ENCODE measurements around the gene TSTD1.
A peak's percentile ranks its signal among the peaks of the same experiment; 100 is the strongest.
"Not testable (repeated sequence)": the region's sequence is repeated elsewhere in the genome, so short reads cannot be mapped to it uniquely, and the experiment has no call there.

The TSTD1 gene

GRCh38 chr1:161033751-161034150 lies 5.0 kb downstream of the TSTD1 start:
- DNase-seq, result no peak

- DNase-seq, result no peak
These were observed 6.4 kb downstream of the TSTD1 start for GRCh38 chr1:161032409-161032808.

DNA sequence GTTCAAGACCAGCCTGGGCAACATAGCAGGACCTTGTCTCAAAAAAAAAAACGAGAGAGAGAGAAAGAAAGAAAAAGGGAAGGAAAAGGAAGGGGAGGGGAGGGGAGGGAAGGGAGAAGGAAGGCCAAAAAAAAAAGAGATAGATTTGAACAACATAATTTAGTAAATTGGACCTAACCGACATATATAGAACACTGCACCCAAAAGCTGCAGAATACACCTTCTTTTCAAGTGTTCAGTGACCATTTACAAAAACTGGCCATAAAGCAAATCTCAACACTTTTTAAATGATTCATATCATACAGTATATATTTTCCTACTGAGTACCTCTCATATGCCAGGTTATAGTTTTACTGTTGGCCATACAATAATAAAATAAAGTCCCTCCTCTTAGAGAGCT lies 6.9 kb downstream of the TSTD1 start:
- DNase-seq, result no peak

DNA sequence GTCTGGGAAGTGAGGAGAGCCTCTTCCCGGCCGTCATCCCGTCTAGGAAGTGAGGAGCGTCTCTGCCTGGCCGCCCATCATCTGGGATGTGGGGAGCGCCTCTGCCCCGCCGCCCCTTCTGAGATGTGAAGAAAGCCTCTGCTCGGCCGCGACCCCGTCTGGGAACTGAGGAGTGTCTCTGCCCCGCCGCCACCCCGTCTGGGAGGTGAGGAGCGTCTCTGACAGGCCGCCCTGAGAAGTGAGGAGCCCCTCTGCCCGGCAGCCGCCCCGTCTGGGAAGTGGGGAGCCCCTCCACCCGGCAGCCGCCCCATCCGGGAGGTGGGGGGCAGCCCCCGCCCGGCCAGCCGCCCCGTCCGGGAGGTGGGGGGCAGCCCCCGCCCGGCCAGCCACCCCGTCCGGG lies 9.3 kb downstream of the TSTD1 start:
- DNase-seq, result not testable (repeated sequence)

- DNase-seq, result not testable (repeated sequence)
These were observed 11.8 kb downstream of the TSTD1 start for GRCh38 chr1:161026954-161027353.

GRCh38 chr1:161022432-161022831 lies 16.3 kb downstream of the TSTD1 start:
- not testable (repeated sequence) for DNase-seq

DNA sequence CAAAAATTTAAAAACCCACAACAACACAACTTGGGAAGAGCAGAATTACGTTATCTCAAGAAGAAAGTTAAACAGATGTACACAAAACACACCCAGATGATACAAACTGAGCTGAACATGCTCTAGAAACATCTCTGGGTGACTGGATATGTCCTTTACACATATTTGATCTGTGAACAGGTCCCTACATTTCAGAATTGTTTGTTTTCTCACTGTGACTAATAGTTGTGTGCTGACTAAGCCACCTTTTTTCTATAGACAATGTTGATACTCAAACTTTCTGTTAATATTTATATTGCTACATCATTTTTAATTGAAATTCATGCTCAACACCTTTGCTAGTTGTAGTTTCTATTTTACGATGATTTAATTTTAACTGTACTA lies 16.8 kb downstream of the TSTD1 start:
- no peak for DNase-seq

DNA sequence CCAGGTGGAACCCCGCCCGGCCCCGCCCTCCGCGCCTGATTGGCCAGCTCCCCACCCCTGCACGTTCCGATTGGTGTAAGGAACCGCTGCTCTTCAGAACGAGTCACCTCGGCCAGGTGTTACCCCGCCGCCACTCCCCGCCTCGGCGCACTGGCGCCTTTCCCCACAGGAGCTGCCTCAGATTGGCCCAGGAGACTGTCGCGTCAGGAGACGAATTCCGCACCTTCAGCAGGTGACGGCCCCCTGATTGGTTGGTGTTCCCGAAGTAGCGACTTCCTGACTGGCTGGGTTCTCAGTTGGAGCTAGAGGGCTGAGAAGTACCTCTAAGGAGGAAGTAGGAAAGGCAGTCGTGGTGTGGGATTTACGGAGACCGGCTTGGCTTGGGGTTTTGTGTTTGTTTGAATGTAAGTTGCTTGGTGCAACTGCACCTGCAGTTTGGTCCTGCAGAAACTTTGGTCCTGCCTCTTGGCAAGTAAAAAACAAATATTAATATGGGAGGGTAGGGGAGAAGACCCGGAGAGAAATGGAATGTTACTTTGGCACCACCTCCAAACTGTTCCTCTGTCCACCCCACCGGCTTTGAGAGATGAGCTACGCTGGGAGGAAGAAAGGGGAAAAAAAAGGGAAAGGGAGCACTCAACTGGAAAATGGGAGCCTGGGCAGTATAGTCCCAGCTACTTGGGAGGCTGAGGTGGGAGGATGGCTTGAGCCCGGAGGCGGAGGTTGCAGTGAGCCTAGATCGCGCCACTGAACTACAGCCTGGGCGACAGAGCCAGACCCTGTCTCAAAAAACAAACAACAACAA lies 17.4 kb downstream of the TSTD1 start:
- DNase-seq, result peak in 1 of 2 experiments; percentile 76

DNA sequence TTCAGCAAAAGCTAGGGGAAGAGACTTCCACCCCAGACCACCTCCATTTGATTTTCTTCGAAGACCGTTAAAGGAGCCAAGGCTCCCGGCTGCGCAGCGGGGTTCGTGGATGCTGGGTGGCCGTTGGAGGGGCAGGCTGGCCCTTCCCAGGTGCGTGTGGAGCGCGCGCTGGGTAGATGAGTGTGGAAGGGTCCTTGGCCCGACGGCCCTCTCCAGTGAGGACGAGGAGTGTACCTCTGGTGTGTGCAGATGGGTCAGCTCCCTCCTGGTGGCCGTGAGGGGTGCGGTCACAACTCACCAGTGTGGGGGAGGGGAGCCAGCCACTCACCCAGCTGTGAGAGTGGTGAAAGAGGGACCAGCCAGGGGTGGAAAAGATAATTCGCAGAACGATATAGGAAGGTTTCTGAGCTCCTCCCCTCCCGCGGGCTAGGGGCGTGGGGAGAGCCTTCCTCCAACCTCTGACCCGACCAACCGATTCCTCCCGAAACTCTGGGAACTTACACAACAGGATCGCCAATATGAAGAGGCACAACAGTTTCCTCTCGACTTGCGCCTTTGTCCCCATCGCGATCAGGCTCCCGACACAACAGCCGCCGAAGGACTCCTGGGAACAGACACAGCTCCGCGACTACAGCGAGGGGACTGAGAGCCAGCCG lies 18.1 kb downstream of the TSTD1 start, which contains the start of gene F11R:
F11R (minus strand) TSS at position 644 of the 656 bp plus-strand sequence; CDS start at position 565, 79 bp downstream.
- DNase-seq, result peak in 1 of 2 experiments; percentile 53

DNA sequence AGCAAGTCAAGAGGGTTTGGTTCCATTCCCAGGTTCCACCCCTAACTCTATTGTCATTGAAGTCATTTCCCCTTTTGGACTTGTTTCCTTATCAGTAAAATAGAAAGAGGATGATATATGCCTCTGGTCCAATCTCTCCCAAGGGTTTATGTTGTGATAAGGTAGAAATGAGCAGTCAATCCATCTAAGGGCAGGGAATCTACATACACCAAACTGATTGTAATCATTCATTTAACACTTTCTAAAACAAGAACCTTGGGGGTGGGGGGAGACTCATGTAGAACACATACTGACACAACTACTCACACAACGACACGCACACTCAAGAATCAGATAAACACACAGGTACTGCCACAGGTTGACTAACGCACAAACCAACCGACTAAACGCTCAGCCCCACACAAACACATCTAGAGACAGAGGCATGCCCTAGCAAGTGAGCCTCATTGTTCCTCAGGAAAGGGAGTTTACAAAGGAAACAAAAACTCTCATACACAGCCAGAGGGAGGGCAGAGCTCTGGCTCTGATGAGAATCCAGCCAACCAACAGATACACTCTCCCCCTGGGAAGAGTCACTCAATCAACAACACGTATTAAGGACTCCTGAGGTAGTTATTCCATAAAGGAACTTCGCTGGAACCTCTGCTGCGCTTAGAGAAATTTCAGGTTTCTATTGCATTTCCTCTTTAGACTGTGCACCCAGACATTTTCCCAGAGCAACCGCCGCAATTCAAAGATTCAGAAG lies 18.8 kb downstream of the TSTD1 start:
- DNase-seq, result no peak

GRCh38 chr1:161019111-161019660 lies 19.6 kb downstream of the TSTD1 start:
- not testable (repeated sequence) for DNase-seq

DNA sequence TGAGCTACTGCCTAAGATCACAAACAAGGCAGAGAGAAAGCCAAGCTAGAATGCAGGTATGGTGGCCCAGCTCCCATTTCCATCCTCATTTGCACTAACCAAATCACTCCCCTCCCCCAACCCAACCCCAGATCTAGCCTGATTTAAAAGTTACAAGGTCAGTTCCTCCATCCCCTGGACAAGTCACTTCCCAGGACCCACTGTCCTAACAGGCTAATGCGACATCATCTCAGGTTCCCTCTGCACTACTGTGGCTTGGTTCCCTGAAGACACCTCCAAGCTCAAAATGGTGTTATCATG lies 20.2 kb downstream of the TSTD1 start:
- DNase-seq, result no peak

- no peak for DNase-seq
These were observed 20.8 kb downstream of the TSTD1 start for GRCh38 chr1:161017756-161018630.

DNA sequence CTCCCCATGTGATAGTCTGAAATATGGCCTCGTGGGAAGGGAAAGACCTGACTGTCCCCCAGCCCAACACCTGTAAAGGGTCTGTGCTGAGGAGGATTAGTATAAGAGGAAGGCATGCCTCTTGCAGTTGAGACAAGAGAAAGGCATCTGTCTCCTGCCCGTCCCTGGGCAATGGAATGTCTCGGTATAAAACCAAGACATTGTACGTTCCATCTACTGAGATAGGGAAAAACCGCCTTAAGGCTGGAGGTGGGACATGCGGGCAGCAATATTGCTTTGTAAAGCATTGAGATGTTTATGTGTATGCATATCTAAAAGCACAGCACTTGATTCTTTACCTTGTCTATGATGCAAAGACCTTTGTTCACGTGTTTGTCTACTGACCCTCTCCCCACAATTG lies 21.6 kb downstream of the TSTD1 start:
- not testable (repeated sequence) for DNase-seq

DNA sequence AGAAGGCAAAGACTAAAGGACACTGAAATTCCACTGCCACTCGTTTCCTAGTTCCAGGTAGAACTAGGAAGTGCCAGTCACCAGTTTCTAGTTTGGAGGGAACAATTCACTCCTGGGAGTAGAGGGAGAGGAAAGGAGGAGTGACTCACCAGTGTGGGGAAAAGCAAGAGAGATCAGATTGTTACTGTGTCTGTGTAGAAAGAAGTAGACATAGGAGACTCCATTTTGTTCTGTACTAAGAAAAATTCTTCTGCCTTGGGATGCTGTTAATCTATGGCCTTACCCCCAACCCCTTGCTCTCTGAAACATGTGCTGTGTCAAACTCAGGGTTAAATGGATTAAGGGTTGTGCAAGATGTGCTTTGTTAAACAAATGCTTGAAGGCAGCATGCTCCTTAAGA lies 22.1 kb downstream of the TSTD1 start:
- not testable (repeated sequence) for DNase-seq

- DNase-seq, result peak; percentile 76 to 78
These were observed 25.1 kb downstream of the TSTD1 start for GRCh38 chr1:161013488-161014230.

DNA sequence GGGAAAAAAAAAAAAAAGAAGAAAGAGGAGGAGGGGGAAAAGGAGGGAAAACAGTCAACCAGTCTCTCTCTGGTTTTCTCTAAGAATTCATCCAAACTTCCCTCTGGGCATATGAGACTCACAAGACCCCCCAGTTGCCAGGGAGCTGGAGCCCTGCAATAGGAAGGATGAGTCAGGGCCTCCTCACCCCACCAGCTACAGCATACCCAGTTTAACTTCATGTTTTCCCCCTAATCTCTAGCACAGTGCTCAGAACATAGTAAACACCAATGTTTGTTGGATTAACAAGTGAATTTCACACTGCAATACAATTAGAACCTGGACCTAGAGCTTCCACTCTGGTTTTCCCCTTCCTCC lies 25.7 kb downstream of the TSTD1 start:
- no peak for DNase-seq

DNA sequence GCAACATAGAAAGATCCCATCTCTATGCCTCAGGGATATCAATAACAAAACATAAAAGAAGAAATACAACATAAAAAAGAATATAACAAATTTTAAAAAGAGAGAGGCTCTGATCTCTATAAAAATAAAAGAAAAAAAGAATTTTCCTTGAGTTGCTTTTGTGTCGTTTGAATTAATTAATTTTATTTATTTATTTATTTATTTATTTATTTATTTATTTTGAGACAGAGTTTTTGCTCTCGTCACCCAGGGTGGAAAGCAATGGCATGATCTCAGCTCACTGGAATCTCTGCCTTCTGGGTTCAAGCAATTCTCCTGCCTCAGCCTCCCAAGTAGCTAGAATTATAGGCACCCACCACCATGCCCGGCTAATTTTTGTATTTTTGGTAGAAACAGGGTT lies 26.3 kb downstream of the TSTD1 start:
- DNase-seq, result no peak

- no peak for DNase-seq
These were observed 29.1 kb downstream of the TSTD1 start for GRCh38 chr1:161009602-161010211.

- no peak for DNase-seq
These were observed 29.8 kb downstream of the TSTD1 start for GRCh38 chr1:161008869-161009510.

- DNase-seq, result no peak
These were observed 31.4 kb downstream of the TSTD1 start for GRCh38 chr1:161007369-161007768.

All from SW 1271 (cell line).